GM10248 (cell line): Measurements from ENCODE around the gene MCM3.

Source experiments
- CTCF ChIA-PET: fragments of 300-600 bp; sonication (Branson Sonifier 250); formaldehyde crosslinking; extraction: SDS; loops from one replicate; lab custom pipeline; 2021; ENCODE audit warnings: antibody characterized with exemption; lab: Yijun Ruan, JAX
- POLR2A ChIA-PET: fragments of 350-650 bp; sonication (Branson Sonifier 250); formaldehyde crosslinking; extraction: SDS; loops from one replicate; lab custom pipeline; 2020; ENCODE audit warnings: antibody characterized with exemption; lab: Yijun Ruan, JAX
- DNase-seq: peaks from one replicate; pipeline ENCODE4 v3.0.0; 2012; ENCODE audit errors: extremely low spot score
- CTCF ChIP-seq: IDR thresholded peaks from 2 replicates; pipeline ENCODE4 v1.5.1; 2012; ENCODE audit warnings: mild to moderate bottlenecking, low read depth; ENCODE audit errors: extremely low read depth, missing control alignments, control extremely low read depth

Gene MCM3

GRCh38 chr6:52312461-52312860 is 27.9 kb upstream of the MCM3 start:
- no peak for TF ChIP-seq CTCF
- CTCF ChIA-PET, result interaction anchor here (0.9 to 1.4 kb wide), 4 partner anchors 20 to 78 kb away, joined by 3 to 4 read pairs (median 3); partner anchors contain the start of gene PAQR8
- no peak for DNase-seq
- POLR2A ChIA-PET, result no interaction called here

- ChIA-PET CTCF (interaction anchor here (1.7 to 2.0 kb wide), 2 partner anchors 18 to 25 kb away, joined by 4 to 6 read pairs; no protein-coding TSS in a partner anchor), POLR2A (no interaction called here)
- no peak for DNase-seq
- TF ChIP-seq CTCF, result no peak
Observed at GRCh38 chr6:52310932-52311331, 26.4 kb upstream of the MCM3 start.

- TF ChIP-seq CTCF, result no peak
- CTCF ChIA-PET, result interaction anchor here (0.8 to 3.9 kb wide), 7 partner anchors 14 to 92 kb away, joined by 3 to 29 read pairs (median 6); partner anchors contain the start of gene MCM3
- no peak for DNase-seq
- POLR2A ChIA-PET, result interaction anchor here (1.1 kb wide), 1 partner anchor 80 kb away, joined by 5 read pairs; no protein-coding TSS in a partner anchor
Observed at GRCh38 chr6:52307900-52308372, 23.4 kb upstream of the MCM3 start.

- DNase-seq, result no peak
- ChIA-PET CTCF (interaction anchor here (0.8 to 3.9 kb wide), 9 partner anchors 9 to 93 kb away, joined by 3 to 29 read pairs (median 5); partner anchors contain the start of gene MCM3), POLR2A (interaction anchor here (1.1 kb wide), 1 partner anchor 81 kb away, joined by 5 read pairs; no protein-coding TSS in a partner anchor)
- TF ChIP-seq CTCF, result no peak
Observed at GRCh38 chr6:52306972-52307870, 22.7 kb upstream of the MCM3 start.

GRCh38 chr6:52305948-52306767 is 21.6 kb upstream of the MCM3 start:
- TF ChIP-seq CTCF, result no peak
- CTCF ChIA-PET, result interaction anchor here (1.2 to 3.9 kb wide), 4 partner anchors 10 to 94 kb away, joined by 3 to 29 read pairs (median 6); partner anchors contain the start of gene MCM3
- POLR2A ChIA-PET, result interaction anchor here (0.6 kb wide), 1 partner anchor 279 kb away, joined by 4 read pairs; no protein-coding TSS in a partner anchor
- peak; percentile 71 for DNase-seq
